H9 (cell line): ENCODE data around the gene DAZAP2. TPM values are rescaled to one million over a fixed set of nuclear protein-coding genes. Genes with fewer than 3 reads are reported as not detected.

Experiments
- DNase-seq: peaks from one replicate; pipeline ENCODE4 v3.0.0-alpha.2; 2017
- H2AFZ ChIP-seq: one replicate; pipeline ENCODE4 v1.6.1; 2013; ENCODE audit warnings: mild to moderate bottlenecking, low read length, control low read depth, moderate library complexity
- H2AK5ac ChIP-seq: 2 replicates; pipeline ENCODE4 v1.6.1; 2013; ENCODE audit warnings: low read length, control low read depth, mixed read lengths; ENCODE audit not compliant: insufficient read length
- H2BK120ac ChIP-seq: one replicate; pipeline ENCODE4 v1.6.1; 2013; ENCODE audit warnings: low read depth, mild to moderate bottlenecking, low read length, control low read depth, inconsistent platforms; ENCODE audit not compliant: poor library complexity, severe bottlenecking
- H2BK12ac ChIP-seq: 2 replicates; pipeline ENCODE4 v1.6.1; 2013; ENCODE audit warnings: low read length, control low read depth, mixed read lengths, low read depth; ENCODE audit not compliant: insufficient read length
- H2BK15ac ChIP-seq: 2 replicates; pipeline ENCODE4 v1.6.1; 2013; ENCODE audit warnings: low read depth, low read length, control low read depth
- H2BK20ac ChIP-seq: one replicate; pipeline ENCODE4 v1.6.1; 2013; ENCODE audit warnings: low read depth, mild to moderate bottlenecking, low read length, control low read depth, inconsistent platforms; ENCODE audit not compliant: poor library complexity, severe bottlenecking
- H2BK5ac ChIP-seq: 2 replicates; pipeline ENCODE4 v1.6.1; 2013; ENCODE audit warnings: low read length, control low read depth, mixed read lengths; ENCODE audit not compliant: insufficient read length
- H3K14ac ChIP-seq: 2 replicates; pipeline ENCODE4 v1.6.1; 2013; ENCODE audit warnings: low read length, control low read depth; ENCODE audit not compliant: insufficient read depth
- H3K18ac ChIP-seq: 2 replicates; pipeline ENCODE4 v1.6.1; 2013; ENCODE audit warnings: low read depth, mild to moderate bottlenecking, mixed read lengths, low read length, control low read depth; ENCODE audit not compliant: insufficient read length
- H3K23ac ChIP-seq: 2 replicates; pipeline ENCODE4 v1.6.1; 2013; ENCODE audit warnings: low read length, control low read depth, mixed read lengths, low read depth; ENCODE audit not compliant: insufficient read length
- H3K23me2 ChIP-seq: 2 replicates; pipeline ENCODE4 v1.6.1; 2013; ENCODE audit warnings: low read depth, mild to moderate bottlenecking, mixed read lengths, low read length, control low read depth; ENCODE audit not compliant: insufficient read length, poor library complexity, severe bottlenecking
- H3K27ac ChIP-seq: 2 replicates; pipeline ENCODE4 v1.5.1; 2013; ENCODE audit warnings: low read length, control low read depth, mixed read lengths, low read depth; ENCODE audit not compliant: insufficient read length
- H3K27me3 ChIP-seq: 2 replicates; pipeline ENCODE4 v1.6.1; 2013; ENCODE audit warnings: low read length, control low read depth, inconsistent platforms; ENCODE audit not compliant: insufficient read depth
- H3K4ac ChIP-seq: 2 replicates; pipeline ENCODE4 v1.6.1; 2013; ENCODE audit warnings: low read depth, mild to moderate bottlenecking, control low read depth, inconsistent platforms, low read length, moderate library complexity
- H3K4me1 ChIP-seq: 2 replicates; pipeline ENCODE4 v1.6.1; 2013; ENCODE audit warnings: low read length, control low read depth, inconsistent platforms; ENCODE audit not compliant: insufficient read depth
- H3K4me2 ChIP-seq: 2 replicates; pipeline ENCODE4 v1.6.1; 2013; ENCODE audit warnings: low read length, control low read depth, mixed read lengths; ENCODE audit not compliant: insufficient read length, insufficient read depth
- H3K56ac ChIP-seq: 2 replicates; pipeline ENCODE4 v1.6.1; 2013; ENCODE audit warnings: low read depth, mild to moderate bottlenecking, mixed read lengths, low read length, control low read depth; ENCODE audit not compliant: insufficient read length
- H3K79me1 ChIP-seq: 2 replicates; pipeline ENCODE4 v1.6.1; 2013; ENCODE audit warnings: low read depth, mild to moderate bottlenecking, moderate library complexity, low read length, control low read depth, inconsistent platforms; ENCODE audit not compliant: insufficient read depth, poor library complexity, severe bottlenecking
- H3K79me2 ChIP-seq: 2 replicates; pipeline ENCODE4 v1.6.1; 2013; ENCODE audit warnings: low read length, control low read depth, inconsistent platforms; ENCODE audit not compliant: insufficient read depth
- H3K9ac ChIP-seq: 2 replicates; pipeline ENCODE4 v1.6.1; 2013; ENCODE audit warnings: low read length, control low read depth, mixed read lengths; ENCODE audit not compliant: insufficient read length; ENCODE audit errors: extremely low read depth
- H3K9me3 ChIP-seq: one replicate; pipeline ENCODE4 v1.6.1; 2013; ENCODE audit warnings: low read depth, low read length, inconsistent platforms; ENCODE audit not compliant: control insufficient read depth
- H3T11ph ChIP-seq: one replicate; pipeline ENCODE4 v1.6.1; 2013; ENCODE audit warnings: mild to moderate bottlenecking, low read length, control low read depth, inconsistent platforms
- H4K20me1 ChIP-seq: one replicate; pipeline ENCODE4 v1.6.1; 2013; ENCODE audit not compliant: control insufficient read depth, insufficient read length, insufficient read depth
- H4K5ac ChIP-seq: 2 replicates; pipeline ENCODE4 v1.6.1; 2013; ENCODE audit warnings: low read depth, mild to moderate bottlenecking, mixed read lengths, low read length, control low read depth; ENCODE audit not compliant: insufficient read length
- H4K8ac ChIP-seq: replicated peaks from 2 replicates; pipeline ENCODE4 v1.6.1; 2013; ENCODE audit warnings: low read length, control low read depth, mixed read lengths, low read depth; ENCODE audit not compliant: insufficient read length
- H4K91ac ChIP-seq: 2 replicates; pipeline ENCODE4 v1.6.1; 2013; ENCODE audit warnings: low read depth, mild to moderate bottlenecking, moderate library complexity, mixed read lengths, low read length, control low read depth; ENCODE audit not compliant: insufficient read length
- H3K27ac Mint-ChIP-seq, 3 experiments: 2 replicates in 2 of 3; 3 replicates in 1 of 3; pipeline ENCODE4 v1.8.0; 2020 to 2021; ENCODE audit warnings: mixed read lengths in 3 of 3, mild to moderate bottlenecking in 1 of 3, moderate library complexity in 1 of 3
- H3K27me3 Mint-ChIP-seq: 2 replicates; pipeline ENCODE4 v1.8.0; 2021; ENCODE audit warnings: low read depth, mild to moderate bottlenecking, moderate library complexity, mixed read lengths
- H3K36me3 Mint-ChIP-seq, 3 experiments: 2 replicates in 2 of 3; 3 replicates in 1 of 3; pipeline ENCODE4 v1.8.0; 2020 to 2021; ENCODE audit warnings: low read depth in 3 of 3, mixed read lengths in 3 of 3; ENCODE audit not compliant: insufficient read depth in 1 of 3
- H3K4me1 Mint-ChIP-seq, 2 experiments: 2 replicates each; pipeline ENCODE4 v1.8.0; 2020; ENCODE audit warnings: mixed read lengths in 2 of 2
- H3K4me3 Mint-ChIP-seq, 2 experiments: 2 replicates in 1 of 2; 3 replicates in 1 of 2; pipeline ENCODE4 v1.8.0; 2020 to 2021; ENCODE audit warnings: mild to moderate bottlenecking in 2 of 2, mixed read lengths in 2 of 2, moderate library complexity in 1 of 2
- H3K9me3 Mint-ChIP-seq, 2 experiments: 2 replicates in 1 of 2; 3 replicates in 1 of 2; pipeline ENCODE4 v1.8.0; 2020; ENCODE audit warnings: mild to moderate bottlenecking in 2 of 2, mixed read lengths in 2 of 2, moderate library complexity in 1 of 2
- CTCF ChIP-seq: fragments of 200-600 bp; sonication (generic); conservative IDR thresholded peaks from 3 replicates; pipeline ENCODE4 v1.8.0; 2021; ENCODE audit warnings: antibody characterized with exemption, mild to moderate bottlenecking
- WGBS: extraction: QIAGEN DNeasy Blood & Tissue Kit; methylation state at CpG from one replicate; pipeline ENCODE4 v1.1.7; 2013; ENCODE audit warnings: missing lambda C conversion rate, low lambda C conversion rate, mixed read lengths; ENCODE audit not compliant: insufficient read length; ENCODE audit errors: extremely low coverage; 5-methylcytosine and 5-hydroxymethylcytosine counted together
- total RNA-seq: library from RNA; stranded (reverse); gene quantifications from 2 replicates; pipeline ENCODE4 v1.2.1, GENCODE V29; 2021

Gene DAZAP2
- total RNA-seq, 1 experiment from 2014 or later, result 23.6 TPM

- no peaks in the 10 kb centered on the region for H3K79me1 ChIP-seq
- no peaks in the 10 kb centered on the region for H3K27me3 ChIP-seq
- no peak overlapping the region for H3T11ph ChIP-seq
- no peaks in the 10 kb centered on the region; the same call in 1 of the 2 replicates for H3K4me1 ChIP-seq
- no peak overlapping the region for H4K5ac ChIP-seq
- H3K9ac ChIP-seq, result no peak overlapping the region
- H3K18ac ChIP-seq, result no peak overlapping the region
- H2AK5ac ChIP-seq, result no peak overlapping the region
- H3K4ac ChIP-seq, result no peak overlapping the region
- no peaks in the 10 kb centered on the region for H3K4me1 Mint-ChIP-seq
- no peak overlapping the region for H2BK120ac ChIP-seq
- H2BK15ac ChIP-seq, result no peak overlapping the region
- H3K27me3 Mint-ChIP-seq, result peaks cover 1% of the 10 kb centered on the region; the same call in 1 of the 2 replicates
- H3K23me2 ChIP-seq, result no peaks in the 10 kb centered on the region
- no peaks in the 10 kb centered on the region for H3K9me3 ChIP-seq
- H3K14ac ChIP-seq, result no peak overlapping the region
- H4K20me1 ChIP-seq, result no peaks in the 10 kb centered on the region
- H3K9me3 Mint-ChIP-seq, result no peaks in the 10 kb centered on the region
- H4K91ac ChIP-seq, result no peak overlapping the region
- no peak for TF ChIP-seq CTCF
- no peak overlapping the region for H4K8ac ChIP-seq
- no peak overlapping the region for H3K4me3 Mint-ChIP-seq
- no peak overlapping the region for H3K27ac ChIP-seq
- H3K36me3 Mint-ChIP-seq, result peaks cover 0 to 4% (median 1%) of the 10 kb centered on the region in 3 experiments; a peak in 3 of 7 replicates
- WGBS, result no CpG with 5 or more reads among the region's 7 CpGs
- no peak overlapping the region for H3K4me2 ChIP-seq
- H2AFZ ChIP-seq, result no peak overlapping the region
- H2BK20ac ChIP-seq, result no peak overlapping the region
- no peak overlapping the region for H3K56ac ChIP-seq
- H2BK5ac ChIP-seq, result no peak overlapping the region
- H2BK12ac ChIP-seq, result no peak overlapping the region
- no peak overlapping the region for H3K27ac Mint-ChIP-seq
- DNase-seq, result no peak
- no peaks in the 10 kb centered on the region for H3K79me2 ChIP-seq
- no peak overlapping the region for H3K23ac ChIP-seq
These were observed 38.5 kb upstream of the DAZAP2 start for GRCh38 chr12:51200156-51200555.
